Caki2 (cell line): Measurements from ENCODE around the gene FRK. TPM values are rescaled to one million over a fixed set of nuclear protein-coding genes. Genes with fewer than 3 reads are reported as not detected.
A peak's percentile ranks its signal among the peaks of the same experiment; 100 is the strongest.
"Not testable (repeated sequence)": the region's sequence is repeated elsewhere in the genome, so short reads cannot be mapped to it uniquely, and the experiment has no call there.

Source experiments
- DNase-seq: peaks from one replicate; pipeline ENCODE4 v3.0.0-alpha.2; 2015; ENCODE audit warnings: low read depth
- in situ Hi-C: cut with HindIII; loops from 2 replicates; pipeline ENCODE4 v1.10.0; 2016; ENCODE audit warnings: low sequenced_read_pairs, low pct_unique_long_range_greater_than_20kb, mixed read lengths
- total RNA-seq: library from RNA; depleted of rRNA; stranded (reverse); fragments of >200 nt; shearing (Covaris generic); gene quantifications from 2 replicates; pipeline ENCODE4 v1.2.3, GENCODE V29; 2014; ENCODE audit warnings: low replicate concordance

FRK gene
- total RNA-seq, 1 experiment from 2014 or later: 5.0 TPM

GRCh38 chr6:115928000-115928399, 132.7 kb downstream of the FRK start:
- DNase-seq, in situ Hi-C loops: not testable (repeated sequence)

- in situ Hi-C loops: no loop called here
- DNase-seq: no peak
Measured at GRCh38 chr6:115922971-115923370, 137.7 kb downstream of the FRK start.

GRCh38 chr6:115914098-115914497, 146.6 kb downstream of the FRK start:
- in situ Hi-C loops: no loop called here
- DNase-seq: no peak

GRCh38 chr6:115909923-115910546, 150.7 kb downstream of the FRK start:
- in situ Hi-C loops: no loop called here
- no peak for DNase-seq

- DNase-seq: no peak
- in situ Hi-C loops: no loop called here
Measured at GRCh38 chr6:115908906-115909559, 151.7 kb downstream of the FRK start.

GRCh38 chr6:115905471-115905870, 155.2 kb downstream of the FRK start:
- in situ Hi-C loops: no loop called here
- DNase-seq: no peak

GRCh38 chr6:115902436-115902835, 158.3 kb downstream of the FRK start:
- no peak for DNase-seq
- in situ Hi-C loops: no loop called here

GRCh38 chr6:115901896-115902295, 158.8 kb downstream of the FRK start:
- in situ Hi-C loops: no loop called here
- DNase-seq: no peak

GRCh38 chr6:115899730-115900282, 160.9 kb downstream of the FRK start:
- in situ Hi-C loops: no loop called here
- no peak for DNase-seq

GRCh38 chr6:115898246-115898645, 162.4 kb downstream of the FRK start:
- no peak for DNase-seq
- in situ Hi-C loops: no loop called here

GRCh38 chr6:115896538-115897129, 164.1 kb downstream of the FRK start:
- peak; percentile 12 for DNase-seq

GRCh38 chr6:115894426-115894992, 166.2 kb downstream of the FRK start:
- no peak for DNase-seq
- in situ Hi-C loops: no loop called here

More at GRCh38 chr6:115896538-115897129, 164.1 kb downstream of the FRK start:
- in situ Hi-C loops: no loop called here

- DNase-seq: peak; percentile 1
- in situ Hi-C loops: no loop called here
Measured at GRCh38 chr6:115891750-115892149, 168.9 kb downstream of the FRK start.

- peak; percentile 70 for DNase-seq
- in situ Hi-C loops: no loop called here
Measured at GRCh38 chr6:115891111-115891669, 169.5 kb downstream of the FRK start.

- in situ Hi-C loops: no loop called here
- no peak for DNase-seq
Measured at GRCh38 chr6:115890238-115890637, 170.5 kb downstream of the FRK start.

GRCh38 chr6:115888687-115889470, 171.8 kb downstream of the FRK start:
- in situ Hi-C loops, DNase-seq: not testable (repeated sequence)

GRCh38 chr6:115887891-115888290, 172.8 kb downstream of the FRK start:
- DNase-seq: no peak
- in situ Hi-C loops: no loop called here
